H1 (cell line): ENCODE results near the gene ARPC4. TPM values are rescaled to one million over a fixed set of nuclear protein-coding genes. Genes with fewer than 3 reads are reported as not detected.

Experiments
- CTCF ChIA-PET: fragments of 300-600 bp; sonication (Branson Sonifier 250); formaldehyde crosslinking; loops from one replicate; lab custom pipeline; 2021; ENCODE audit not compliant: partially characterized antibody; lab: Charles Lee
- POLR2A ChIA-PET: fragments of 300-600 bp; sonication (Branson Sonifier 250); formaldehyde crosslinking; loops from one replicate; lab custom pipeline; 2021; ENCODE audit warnings: inconsistent platforms; ENCODE audit not compliant: partially characterized antibody; lab: Charles Lee
- DNase-seq, 2 experiments: peaks; one replicate each; pipeline versions ENCODE4 v3.0.0 to v3.0.0-alpha.2; 2010 to 2022; ENCODE audit warnings: low spot score in 2 of 2, low read depth in 1 of 2, mixed read lengths in 1 of 2
- FAIRE-seq: peaks from 2 replicates; lab custom pipeline; 2011; peaks lifted over from hg19 to GRCh38; lab: Jason Lieb, UNC
- H2AFZ ChIP-seq: 2 replicates; pipeline ENCODE4 v1.8.1; 2012; ENCODE audit warnings: low read length, inconsistent platforms
- H2AK5ac ChIP-seq: 2 replicates; pipeline ENCODE4 v1.6.1; 2013; ENCODE audit warnings: low read depth, low read length
- H2BK120ac ChIP-seq: replicated peaks from 2 replicates; pipeline ENCODE3; 2013; ENCODE audit warnings: low read depth, low read length, inconsistent platforms
- H2BK12ac ChIP-seq: 2 replicates; pipeline ENCODE4 v1.6.1; 2013; ENCODE audit warnings: low read depth, low read length
- H2BK15ac ChIP-seq: 2 replicates; pipeline ENCODE4 v1.6.1; 2013; ENCODE audit warnings: low read length
- H2BK20ac ChIP-seq: 2 replicates; pipeline ENCODE4 v1.6.1; 2013; ENCODE audit warnings: low read length
- H2BK5ac ChIP-seq: 2 replicates; pipeline ENCODE4 v1.6.1; 2013; ENCODE audit warnings: low read depth, low read length
- H3K14ac ChIP-seq: 2 replicates; pipeline ENCODE4 v1.6.1; 2013; ENCODE audit warnings: inconsistent platforms; ENCODE audit not compliant: insufficient read length
- H3K18ac ChIP-seq: 2 replicates; pipeline ENCODE4 v1.6.1; 2013; ENCODE audit warnings: low read length; ENCODE audit errors: extremely low read depth
- H3K23ac ChIP-seq: 2 replicates; pipeline ENCODE4 v1.6.1; 2013; ENCODE audit warnings: inconsistent platforms; ENCODE audit not compliant: insufficient read length
- H3K23me2 ChIP-seq: 2 replicates; pipeline ENCODE4 v1.6.1; 2013; ENCODE audit warnings: low read depth, low read length
- H3K27ac ChIP-seq: 2 replicates; pipeline ENCODE4 v1.6.1; 2011; ENCODE audit warnings: low read depth, low read length, inconsistent platforms
- H3K27me3 ChIP-seq, 4 experiments: replicated peaks in 1 of 4; 1 replicate in 1 of 4; 2 replicates in 3 of 4; pipeline versions ENCODE4 v1.6.1 to v1.8.1; 2011 to 2013; ENCODE audit warnings: low read length in 3 of 4, mild to moderate bottlenecking in 3 of 4, inconsistent platforms in 2 of 4, mixed read lengths in 2 of 4, moderate library complexity in 1 of 4; ENCODE audit not compliant: control insufficient read depth in 3 of 4, insufficient read depth in 3 of 4; ENCODE audit errors: extremely low read depth in 1 of 4
- H3K36me3 ChIP-seq, 4 experiments: 2 replicates each; pipeline versions ENCODE4 v1.6.1 to v1.8.1; 2011 to 2013; ENCODE audit warnings: mild to moderate bottlenecking in 4 of 4, low read length in 3 of 4, moderate library complexity in 2 of 4, control low read depth in 1 of 4, inconsistent platforms in 1 of 4; ENCODE audit not compliant: insufficient read depth in 4 of 4, control insufficient read depth in 2 of 4
- H3K4ac ChIP-seq: replicated peaks from 2 replicates; pipeline ENCODE3; 2013; ENCODE audit warnings: low read length, low read depth, mixed read lengths, inconsistent platforms; ENCODE audit not compliant: insufficient read length
- H3K4me1 ChIP-seq, 4 experiments: replicated peaks in 1 of 4; 1 replicate in 1 of 4; 2 replicates in 3 of 4; pipeline versions ENCODE4 v1.6.1 to v1.8.1; 2011 to 2013; ENCODE audit warnings: low read length in 3 of 4, inconsistent platforms in 2 of 4, mixed read lengths in 1 of 4; ENCODE audit not compliant: insufficient read depth in 4 of 4, control insufficient read depth in 3 of 4
- H3K4me2 ChIP-seq, 2 experiments: 2 replicates each; pipeline versions ENCODE4 v1.6.1 to v1.8.1; 2011 to 2013; ENCODE audit warnings: low read depth in 2 of 2, low read length in 2 of 2, control low read depth in 1 of 2, inconsistent platforms in 1 of 2, mild to moderate bottlenecking in 1 of 2; ENCODE audit not compliant: insufficient read depth in 1 of 2
- H3K4me3 ChIP-seq, 4 experiments: fragments of 200-600, 300-600 bp in 1 of 4; sonication (generic), shearing (Covaris generic), sonication (Bioruptor Twin) in 1 of 4; 2 replicates each; pipeline versions ENCODE4 v1.5.1 to v1.8.1; 2011 to 2016; ENCODE audit warnings: low read length in 4 of 4, low read depth in 3 of 4, control low read depth in 2 of 4, inconsistent platforms in 2 of 4, mild to moderate bottlenecking in 2 of 4, mixed read lengths in 1 of 4, moderate library complexity in 1 of 4; ENCODE audit not compliant: insufficient read depth in 2 of 4; ENCODE audit errors: extremely low read depth in 1 of 4
- H3K56ac ChIP-seq: replicated peaks from 2 replicates; pipeline ENCODE3; 2013; ENCODE audit warnings: low read depth, mild to moderate bottlenecking, mixed read lengths, low read length, inconsistent platforms; ENCODE audit not compliant: insufficient read length
- H3K79me1 ChIP-seq: 2 replicates; pipeline ENCODE4 v1.6.1; 2013; ENCODE audit warnings: low read depth, low read length, control low read depth
- H3K79me2 ChIP-seq, 2 experiments: 2 replicates each; pipeline versions ENCODE4 v1.6.1 to v1.8.1; 2012 to 2013; ENCODE audit warnings: low read length in 2 of 2, mild to moderate bottlenecking in 2 of 2, inconsistent platforms in 1 of 2; ENCODE audit not compliant: insufficient read depth in 2 of 2, control insufficient read depth in 1 of 2
- H3K9ac ChIP-seq, 4 experiments: replicated peaks in 1 of 4; 1 replicate in 1 of 4; 2 replicates in 3 of 4; pipeline versions ENCODE4 v1.6.1 to v1.8.1; 2011 to 2013; ENCODE audit warnings: low read depth in 3 of 4, low read length in 3 of 4, control low read depth in 2 of 4, mild to moderate bottlenecking in 2 of 4, moderate library complexity in 2 of 4, inconsistent platforms in 1 of 4; ENCODE audit errors: extremely low read depth in 1 of 4
- H3K9me3 ChIP-seq, 2 experiments: 2 replicates each; pipeline versions ENCODE4 v1.6.1 to v1.8.1; 2012 to 2013; ENCODE audit warnings: mild to moderate bottlenecking in 2 of 2, moderate library complexity in 2 of 2, control low read depth in 1 of 2, inconsistent platforms in 1 of 2, low read depth in 1 of 2, low read length in 1 of 2, mixed read lengths in 1 of 2; ENCODE audit not compliant: insufficient read depth in 2 of 2
- H4K20me1 ChIP-seq, 2 experiments: replicated peaks in 1 of 2; 2 replicates each; pipeline versions ENCODE3 to v1.8.1; 2011 to 2013; ENCODE audit warnings: inconsistent platforms in 2 of 2, low read length in 2 of 2, mild to moderate bottlenecking in 1 of 2; ENCODE audit not compliant: insufficient read depth in 2 of 2, control insufficient read depth in 1 of 2
- H4K5ac ChIP-seq: 2 replicates; pipeline ENCODE4 v1.6.1; 2013; ENCODE audit warnings: low read length, low read depth, mixed read lengths, inconsistent platforms; ENCODE audit not compliant: insufficient read length
- H4K8ac ChIP-seq: 2 replicates; pipeline ENCODE4 v1.8.0; 2013; ENCODE audit warnings: mild to moderate bottlenecking, moderate library complexity, low read length, inconsistent platforms; ENCODE audit not compliant: insufficient read depth; ENCODE audit errors: extremely low read depth
- H4K91ac ChIP-seq: replicated peaks from 2 replicates; pipeline ENCODE3; 2013; ENCODE audit warnings: low read length, mixed read lengths, inconsistent platforms; ENCODE audit not compliant: insufficient read length
- RXRA ChIP-seq: IDR thresholded peaks from 2 replicates; pipeline ENCODE4 v1.6.1; 2011; ENCODE audit warnings: low read depth, mild to moderate bottlenecking, low read length, moderate library complexity; ENCODE audit not compliant: insufficient read depth
- SP2 ChIP-seq: IDR thresholded peaks from 2 replicates; pipeline ENCODE4 v1.6.1; 2012; ENCODE audit warnings: mild to moderate bottlenecking, low read length, inconsistent platforms
- WGBS, 2 experiments: shearing (Covaris generic) in 1 of 2; methylation state at CpG; one replicate each; pipeline versions ENCODE4 v1.1.6 to v1.1.7; 2013 to 2015; ENCODE audit warnings: low lambda C conversion rate in 2 of 2, mixed read lengths in 2 of 2, inconsistent platforms in 1 of 2, low coverage in 1 of 2, missing lambda C conversion rate in 1 of 2; ENCODE audit not compliant: insufficient replicate concordance in 2 of 2, insufficient coverage in 1 of 2, insufficient read length in 1 of 2; ENCODE audit errors: extremely low coverage in 1 of 2, missing lambda C conversion rate in 1 of 2; 5-methylcytosine and 5-hydroxymethylcytosine counted together
- polyA plus RNA-seq, 7 experiments: library from polyadenylated mRNA; depleted of rRNA in 3 of 7; stranded (reverse) in 5 of 7; unstranded in 2 of 7; fragments of >200 nt in 5 of 7; fragments of 200-250 nt in 2 of 7; gene quantifications; 1 replicate in 5 of 7; 2 replicates in 1 of 7; 4 replicates in 1 of 7; pipeline versions ENCODE4 v1.2.1 to v1.2.3, GENCODE V29; 2011 to 2013; ENCODE audit warnings: missing spikeins in 2 of 7, mixed read lengths in 2 of 7
- total RNA-seq: library from RNA; stranded (reverse); fragmentation: NEBNext Ultra II Directional; extraction: Animal tissue kit (Norgen Biotek cat#: 25700); gene quantifications from 2 replicates; pipeline ENCODE4 v1.2.1, GENCODE V29; 2021

The ARPC4 gene
- total and polyA plus RNA-seq, 2 of the 8 experiments (the other 6 are each of a cell fraction or from before 2014, with no cell fraction given) = 138 to 154 TPM

DNA sequence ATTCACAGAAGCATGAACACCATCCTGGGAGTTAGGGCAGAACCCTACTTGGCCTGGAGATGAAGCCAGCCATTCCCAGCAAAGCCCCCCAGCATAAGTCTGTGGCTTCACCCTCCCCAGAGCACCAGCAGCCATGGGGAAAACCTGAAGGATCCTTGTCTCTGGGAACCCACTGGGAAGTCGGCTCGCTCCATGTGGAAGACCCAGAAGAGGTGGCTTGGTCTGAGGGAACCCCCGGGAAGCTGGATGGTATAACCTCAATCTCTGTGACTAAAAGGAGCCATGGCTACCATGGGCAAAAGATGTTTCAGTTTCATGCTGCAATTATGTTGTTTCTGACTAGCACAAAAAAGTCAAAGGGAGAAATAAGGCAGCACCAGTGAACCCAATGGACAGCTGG is 62.7 kb downstream of the ARPC4 start:
- H2BK15ac ChIP-seq = no peak overlapping the region
- H3K9me3 ChIP-seq = no peaks in the 10 kb centered on the region
- H2BK20ac ChIP-seq = no peak overlapping the region
- no peak overlapping the region for H3K4me2 ChIP-seq
- no peak overlapping the region for H2BK12ac ChIP-seq
- no peak overlapping the region for H4K5ac ChIP-seq
- WGBS, 2 experiments = 81% methylated on average over 3 of the region's 3 CpGs; no CpG with 5 or more reads in 1 of the 2 experiments
- no peak overlapping the region for H2BK120ac ChIP-seq
- no peaks in the 10 kb centered on the region for H4K20me1 ChIP-seq
- TF ChIP-seq RXRA (no peak), SP2 (no peak)
- DNase-seq (no peak), FAIRE-seq (no peak)
- H3K56ac ChIP-seq = no peak overlapping the region
- no peaks in the 10 kb centered on the region for H3K79me2 ChIP-seq
- no peak overlapping the region for H4K8ac ChIP-seq
- no peak overlapping the region for H3K9ac ChIP-seq
- H3K4ac ChIP-seq = no peak overlapping the region
- CTCF ChIA-PET = interaction anchor here (1.0 to 2.1 kb wide), 8 partner anchors 9 to 162 kb away, joined by 3 to 7 read pairs (median 4); no protein-coding TSS in a partner anchor
- no peak overlapping the region for H3K23ac ChIP-seq
- no peak overlapping the region for H2AK5ac ChIP-seq
- H3K36me3 ChIP-seq = no peaks in the 10 kb centered on the region
- no peak overlapping the region for H2AFZ ChIP-seq
- H3K4me1 ChIP-seq = peaks cover 0 to 2% (median 0%) of the 10 kb centered on the region in 4 experiments; a peak in 3 of 7 replicates
- H3K23me2 ChIP-seq = no peaks in the 10 kb centered on the region
- POLR2A ChIA-PET = no interaction called here
- H3K18ac ChIP-seq = no peak overlapping the region
- no peak overlapping the region for H2BK5ac ChIP-seq
- H3K79me1 ChIP-seq = no peaks in the 10 kb centered on the region
- no peak overlapping the region for H3K14ac ChIP-seq
- H4K91ac ChIP-seq = no peak overlapping the region
- no peak overlapping the region for H3K4me3 ChIP-seq
- no peaks in the 10 kb centered on the region; a peak in 1 of 7 replicates for H3K27me3 ChIP-seq
- H3K27ac ChIP-seq = no peak overlapping the region

Other genes with a start within 250 kb of the ARPC4 start
- gene LHFPL4, start 239.3 kb upstream of the ARPC4 start, total RNA-seq = 16.9 and 20.9 TPM in 2 replicates
- gene LHFPL4, start 239.3 kb upstream of the ARPC4 start, polyA plus RNA-seq (2011; rRNA removed) = 5.0 and 5.5 TPM in 2 replicates
- gene MTMR14, start 143.6 kb upstream of the ARPC4 start, total RNA-seq = 46.2 and 47.6 TPM in 2 replicates
- gene MTMR14, start 143.6 kb upstream of the ARPC4 start, polyA plus RNA-seq (2011; rRNA removed) = 55.3 and 58.0 TPM in 2 replicates
- 4.4 and 4.8 TPM in 2 replicates for gene CPNE9, start 89.2 kb upstream of the ARPC4 start, total RNA-seq
- 6.0 and 7.1 TPM in 2 replicates for gene CPNE9, start 89.2 kb upstream of the ARPC4 start, polyA plus RNA-seq (2011; rRNA removed)
- 21.7 and 27.7 TPM in 2 replicates for gene BRPF1, start 61.3 kb upstream of the ARPC4 start, total RNA-seq
- gene BRPF1, start 61.3 kb upstream of the ARPC4 start, polyA plus RNA-seq (2011; rRNA removed) = 11.3 and 16.3 TPM in 2 replicates
- gene OGG1, start 43.1 kb upstream of the ARPC4 start, total RNA-seq = 29.6 and 31.2 TPM in 2 replicates
- 46.8 and 58.1 TPM in 2 replicates for gene OGG1, start 43.1 kb upstream of the ARPC4 start, polyA plus RNA-seq (2011; rRNA removed)
- 4.8 and 4.9 TPM in 2 replicates for gene CAMK1, start 23.1 kb upstream of the ARPC4 start, total RNA-seq
- 5.1 and 5.3 TPM in 2 replicates for gene CAMK1, start 23.1 kb upstream of the ARPC4 start, polyA plus RNA-seq (2011; rRNA removed)
- 50.3 and 55.2 TPM in 2 replicates for gene TADA3, start 609 bp upstream of the ARPC4 start, total RNA-seq
- 43.4 and 51.2 TPM in 2 replicates for gene TADA3, start 609 bp upstream of the ARPC4 start, polyA plus RNA-seq (2011; rRNA removed)
- 4.3 and 5.9 TPM in 2 replicates for gene TTLL3, start 17.2 kb downstream of the ARPC4 start, total RNA-seq
- 8.9 and 11.4 TPM in 2 replicates for gene TTLL3, start 17.2 kb downstream of the ARPC4 start, polyA plus RNA-seq (2011; rRNA removed)
- gene RPUSD3, start 50.9 kb downstream of the ARPC4 start, total RNA-seq = 63.8 and 68.4 TPM in 2 replicates
- 154 and 164 TPM in 2 replicates for gene RPUSD3, start 50.9 kb downstream of the ARPC4 start, polyA plus RNA-seq (2011; rRNA removed)
- gene CIDEC, start 87.2 kb downstream of the ARPC4 start, total RNA-seq = not detected in 2 replicates
- not detected in 2 replicates for gene CIDEC, start 87.2 kb downstream of the ARPC4 start, polyA plus RNA-seq (2011; rRNA removed)
- gene JAGN1, start 97.5 kb downstream of the ARPC4 start, total RNA-seq = 26.8 and 26.9 TPM in 2 replicates
- 42.9 and 51.6 TPM in 2 replicates for gene JAGN1, start 97.5 kb downstream of the ARPC4 start, polyA plus RNA-seq (2011; rRNA removed)
- gene IL17RE, start 109.8 kb downstream of the ARPC4 start, total RNA-seq = 4.4 and 4.9 TPM in 2 replicates
- gene IL17RE, start 109.8 kb downstream of the ARPC4 start, polyA plus RNA-seq (2011; rRNA removed) = 3.4 and 3.8 TPM in 2 replicates
- 9.1 and 11.8 TPM in 2 replicates for gene IL17RC, start 124.0 kb downstream of the ARPC4 start, total RNA-seq
- 13.0 and 15.4 TPM in 2 replicates for gene IL17RC, start 124.0 kb downstream of the ARPC4 start, polyA plus RNA-seq (2011; rRNA removed)
- gene CRELD1, start 140.8 kb downstream of the ARPC4 start, total RNA-seq = 12.4 and 12.9 TPM in 2 replicates
- 15.1 and 19.1 TPM in 2 replicates for gene CRELD1, start 140.8 kb downstream of the ARPC4 start, polyA plus RNA-seq (2011; rRNA removed)
- gene PRRT3, start 159.3 kb downstream of the ARPC4 start, total RNA-seq = 8.4 and 9.2 TPM in 2 replicates
- 9.0 and 10.0 TPM in 2 replicates for gene PRRT3, start 159.3 kb downstream of the ARPC4 start, polyA plus RNA-seq (2011; rRNA removed)
- 37.6 and 40.2 TPM in 2 replicates for gene EMC3, start 193.8 kb downstream of the ARPC4 start, total RNA-seq
- gene EMC3, start 193.8 kb downstream of the ARPC4 start, polyA plus RNA-seq (2011; rRNA removed) = 34.2 and 59.8 TPM in 2 replicates
- gene FANCD2, start 233.4 kb downstream of the ARPC4 start, total RNA-seq = 74.0 and 77.8 TPM in 2 replicates
- 22.8 and 33.1 TPM in 2 replicates for gene FANCD2, start 233.4 kb downstream of the ARPC4 start, polyA plus RNA-seq (2011; rRNA removed)